Neuronal stem cell (in vitro differentiated cells): Measurements from ENCODE around the gene EPAS1.

Experiments used
- DNase-seq: peaks from one replicate; pipeline ENCODE4 v3.0.0-alpha.2; 2013; ENCODE audit warnings: low spot score
- H2AFZ ChIP-seq: one replicate; pipeline ENCODE4 v1.6.1; 2013; ENCODE audit warnings: mild to moderate bottlenecking, low read length, inconsistent platforms
- H2AK5ac ChIP-seq: 2 replicates; pipeline ENCODE4 v1.6.1; 2013; ENCODE audit warnings: low read depth, mild to moderate bottlenecking, inconsistent platforms, low read length, moderate library complexity, mixed read lengths
- H2BK120ac ChIP-seq: 2 replicates; pipeline ENCODE4 v1.6.1; 2013; ENCODE audit warnings: low read depth, mild to moderate bottlenecking, inconsistent platforms, low read length, moderate library complexity, mixed read lengths
- H2BK12ac ChIP-seq: one replicate; pipeline ENCODE4 v1.6.1; 2013; ENCODE audit warnings: low read length, inconsistent platforms
- H2BK15ac ChIP-seq: 2 replicates; pipeline ENCODE4 v1.6.1; 2013; ENCODE audit warnings: mild to moderate bottlenecking, low read length, inconsistent platforms, mixed read lengths
- H2BK5ac ChIP-seq: one replicate; pipeline ENCODE4 v1.6.1; 2013; ENCODE audit warnings: inconsistent platforms, mild to moderate bottlenecking, low read length, moderate library complexity
- H3K14ac ChIP-seq: one replicate; pipeline ENCODE4 v1.6.1; 2013; ENCODE audit warnings: low read length, inconsistent platforms
- H3K18ac ChIP-seq: 2 replicates; pipeline ENCODE4 v1.6.1; 2013; ENCODE audit warnings: low read length, inconsistent platforms
- H3K23ac ChIP-seq: 2 replicates; pipeline ENCODE4 v1.6.1; 2013; ENCODE audit warnings: low read depth, mild to moderate bottlenecking, mixed read lengths, low read length, inconsistent platforms; ENCODE audit not compliant: poor library complexity
- H3K27ac ChIP-seq: replicated peaks from 3 replicates; pipeline ENCODE4 v1.5.1; 2013; ENCODE audit warnings: low read length, inconsistent platforms
- H3K27me3 ChIP-seq, 3 experiments: 2 replicates each; pipeline ENCODE4 v1.6.1; 2013; ENCODE audit warnings: low read length in 3 of 3, mild to moderate bottlenecking in 2 of 3, inconsistent platforms in 1 of 3, low read depth in 1 of 3, mixed read lengths in 1 of 3, moderate library complexity in 1 of 3; ENCODE audit not compliant: control insufficient read depth in 3 of 3, insufficient read depth in 3 of 3
- H3K36me3 ChIP-seq, 2 donors: replicated peaks in 1 of 2; 2 replicates each; pipeline ENCODE4 v1.6.1; 2013; ENCODE audit warnings: low read length in 2 of 2; ENCODE audit not compliant: control insufficient read depth in 2 of 2, insufficient read depth in 2 of 2
- H3K4ac ChIP-seq: 2 replicates; pipeline ENCODE4 v1.6.1; 2013; ENCODE audit warnings: inconsistent platforms, mild to moderate bottlenecking, low read length, moderate library complexity
- H3K4me1 ChIP-seq, 2 donors: 1 replicate in 1 of 2; 2 replicates in 1 of 2; pipeline ENCODE4 v1.6.1; 2013; ENCODE audit warnings: low read length in 2 of 2, low read depth in 1 of 2; ENCODE audit not compliant: control insufficient read depth in 2 of 2, insufficient read depth in 1 of 2
- H3K4me2 ChIP-seq: one replicate; pipeline ENCODE4 v1.6.1; 2013; ENCODE audit warnings: mild to moderate bottlenecking, low read length, inconsistent platforms; ENCODE audit not compliant: insufficient read depth, poor library complexity, severe bottlenecking
- H3K4me3 ChIP-seq, 2 donors: 2 replicates each; pipeline ENCODE4 v1.5.1; 2013; ENCODE audit warnings: low read length in 2 of 2, mild to moderate bottlenecking in 2 of 2, inconsistent platforms in 1 of 2, moderate library complexity in 1 of 2
- H3K79me1 ChIP-seq: one replicate; pipeline ENCODE4 v1.6.1; 2013; ENCODE audit warnings: low read depth, mild to moderate bottlenecking, inconsistent platforms, low read length, moderate library complexity
- H3K9ac ChIP-seq: one replicate; pipeline ENCODE4 v1.6.1; 2013; ENCODE audit warnings: mild to moderate bottlenecking, low read depth, low read length, inconsistent platforms; ENCODE audit not compliant: poor library complexity
- H3K9me3 ChIP-seq, 2 donors: replicated peaks in 1 of 2; 2 replicates each; pipeline versions ENCODE3 to v1.6.1; 2013; ENCODE audit warnings: low read length in 2 of 2, mild to moderate bottlenecking in 2 of 2, inconsistent platforms in 1 of 2, low read depth in 1 of 2, mixed read lengths in 1 of 2, moderate library complexity in 1 of 2; ENCODE audit not compliant: control insufficient read depth in 2 of 2, insufficient read depth in 1 of 2
- H4K8ac ChIP-seq: one replicate; pipeline ENCODE4 v1.6.1; 2013; ENCODE audit warnings: low read depth, mild to moderate bottlenecking, inconsistent platforms, low read length, moderate library complexity
- H4K91ac ChIP-seq: one replicate; pipeline ENCODE4 v1.6.1; 2013; ENCODE audit warnings: low read length, low read depth, mild to moderate bottlenecking, inconsistent platforms; ENCODE audit not compliant: poor library complexity
- WGBS, 2 donors: extraction: QIAGEN DNeasy Blood & Tissue Kit; methylation state at CpG; one replicate each; pipeline ENCODE4 v1.1.7; 2013; ENCODE audit warnings: missing lambda C conversion rate in 2 of 2, mixed read lengths in 1 of 2; ENCODE audit not compliant: insufficient read length in 2 of 2, insufficient replicate concordance in 1 of 2; ENCODE audit errors: extremely low coverage in 2 of 2; 5-methylcytosine and 5-hydroxymethylcytosine counted together

The EPAS1 gene

DNA sequence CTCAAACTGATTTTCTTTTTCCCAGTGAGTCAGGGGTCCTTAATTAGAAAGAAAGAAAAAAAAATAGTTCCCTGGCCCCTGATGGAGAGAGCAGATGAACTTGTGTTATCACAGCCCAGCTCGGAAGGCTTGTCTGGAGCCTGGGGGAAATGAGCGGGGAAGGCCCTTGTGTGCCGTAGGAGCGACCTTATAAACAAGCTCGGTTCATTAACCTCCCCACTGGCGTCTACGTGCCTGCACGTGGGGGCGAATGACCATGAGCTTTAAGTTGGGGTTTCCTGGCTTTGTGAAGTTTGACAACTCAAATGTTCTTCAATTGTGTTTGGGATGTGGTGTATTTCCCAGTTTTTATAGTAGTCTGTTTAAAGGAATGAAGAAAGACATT lies 69.5 kb downstream of the EPAS1 start:
- no peak overlapping the region for H2BK120ac ChIP-seq
- H3K14ac ChIP-seq = no peak overlapping the region
- H3K4me2 ChIP-seq = no peak overlapping the region
- no peak overlapping the region for H2AFZ ChIP-seq
- H3K79me1 ChIP-seq = no peaks in the 10 kb centered on the region
- H3K9ac ChIP-seq = no peak overlapping the region
- no peak overlapping the region for H2BK12ac ChIP-seq
- no peaks in the 10 kb centered on the region for H3K27me3 ChIP-seq
- H2BK5ac ChIP-seq = no peak overlapping the region
- WGBS, 2 donors = no CpG with 5 or more reads among the region's 9 CpGs
- H3K4me3 ChIP-seq = no peak overlapping the region
- H4K91ac ChIP-seq = no peak overlapping the region
- H3K4me1 ChIP-seq = no peaks in the 10 kb centered on the region
- no peak for DNase-seq
- no peak overlapping the region for H3K23ac ChIP-seq
- no peak overlapping the region for H2BK15ac ChIP-seq
- H3K9me3 ChIP-seq = peaks cover 0 to 7% of the 10 kb centered on the region in 2 donors
- H3K27ac ChIP-seq = no peak overlapping the region
- no peak overlapping the region for H4K8ac ChIP-seq
- H2AK5ac ChIP-seq = no peak overlapping the region
- H3K36me3 ChIP-seq = no peaks in the 10 kb centered on the region
- no peak overlapping the region for H3K4ac ChIP-seq
- no peak overlapping the region for H3K18ac ChIP-seq

DNA sequence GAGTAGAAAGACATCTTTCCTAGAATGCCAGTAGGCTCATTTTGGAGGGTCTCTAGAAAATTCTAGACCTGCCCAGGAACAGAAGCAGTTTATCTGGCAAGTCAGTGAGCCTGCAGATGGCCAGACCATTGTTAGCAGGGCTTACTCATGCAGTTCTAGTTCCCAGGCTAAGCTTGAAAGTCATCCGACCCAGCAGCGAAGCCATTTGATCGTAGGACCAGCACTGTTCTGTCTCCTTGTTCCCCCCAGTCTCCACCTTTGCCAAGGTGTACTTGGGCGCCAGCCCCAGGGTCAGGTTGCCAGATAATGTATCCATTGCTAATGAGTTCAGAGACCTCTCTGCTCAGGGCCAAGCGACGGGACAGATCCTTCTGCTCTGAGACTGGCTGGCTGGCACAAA lies 70.1 kb downstream of the EPAS1 start:
- Histone ChIP-seq H2BK5ac (no peak overlapping the region), H3K9me3 (peaks cover 0 to 7% of the 10 kb centered on the region in 2 donors), H3K23ac (no peak overlapping the region), H2BK15ac (no peak overlapping the region), H3K14ac (no peak overlapping the region), H3K4me3 (no peak overlapping the region), H3K4me1 (no peaks in the 10 kb centered on the region), H3K27ac (no peak overlapping the region), H4K91ac (no peak overlapping the region), H3K79me1 (no peaks in the 10 kb centered on the region), H2AK5ac (no peak overlapping the region), H3K4ac (no peak overlapping the region), H3K36me3 (no peaks in the 10 kb centered on the region), H2AFZ (no peak overlapping the region), H3K18ac (peak overlapping the region; percentile 22), H3K9ac (no peak overlapping the region), H3K4me2 (no peak overlapping the region), H2BK120ac (no peak overlapping the region), H4K8ac (no peak overlapping the region), H3K27me3 (no peaks in the 10 kb centered on the region), H2BK12ac (no peak overlapping the region)
- DNase-seq = no peak
- WGBS, 2 donors = no CpG with 5 or more reads among the region's 6 CpGs

GRCh38 chr2:46368401-46368800 lies 71.2 kb downstream of the EPAS1 start:
- H3K79me1 ChIP-seq = no peaks in the 10 kb centered on the region
- no peak overlapping the region for H3K4ac ChIP-seq
- no peak overlapping the region for H3K27ac ChIP-seq
- peaks cover 0 to 5% of the 10 kb centered on the region in 2 donors for H3K9me3 ChIP-seq
- H3K18ac ChIP-seq = no peak overlapping the region
- no peak overlapping the region for H2AFZ ChIP-seq
- no peak overlapping the region for H2AK5ac ChIP-seq
- no peak for DNase-seq
- H2BK12ac ChIP-seq = no peak overlapping the region
- no peaks in the 10 kb centered on the region for H3K36me3 ChIP-seq
- no peak overlapping the region for H3K4me3 ChIP-seq
- H3K9ac ChIP-seq = no peak overlapping the region
- no peak overlapping the region for H4K91ac ChIP-seq
- WGBS, 2 donors = no CpG with 5 or more reads among the region's 2 CpGs
- no peak overlapping the region for H2BK15ac ChIP-seq
- no peaks in the 10 kb centered on the region for H3K27me3 ChIP-seq
- no peak overlapping the region for H2BK5ac ChIP-seq
- H4K8ac ChIP-seq = no peak overlapping the region
- no peak overlapping the region for H3K4me2 ChIP-seq
- H3K14ac ChIP-seq = no peak overlapping the region
- no peak overlapping the region for H2BK120ac ChIP-seq
- no peak overlapping the region for H3K23ac ChIP-seq
- no peaks in the 10 kb centered on the region for H3K4me1 ChIP-seq

DNA sequence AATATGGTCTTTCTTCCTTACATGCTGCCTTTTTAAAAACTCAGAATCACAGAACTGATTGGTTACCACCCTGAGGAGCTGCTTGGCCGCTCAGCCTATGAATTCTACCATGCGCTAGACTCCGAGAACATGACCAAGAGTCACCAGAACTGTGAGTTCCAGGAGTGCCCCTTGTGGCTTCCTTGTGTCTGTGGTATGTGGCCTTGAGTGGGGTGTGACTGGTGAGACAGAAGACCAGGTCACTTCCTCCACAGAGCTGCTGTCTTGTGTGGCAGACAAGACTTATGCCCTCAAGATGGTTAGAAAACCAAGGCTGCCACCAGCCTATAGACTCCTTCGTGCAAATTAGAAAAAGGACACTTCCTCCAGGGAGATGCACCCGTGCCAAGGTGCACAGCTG lies 72.6 kb downstream of the EPAS1 start:
- Histone ChIP-seq H3K4me2 (no peak overlapping the region), H2BK120ac (no peak overlapping the region), H2AK5ac (no peak overlapping the region), H3K79me1 (no peaks in the 10 kb centered on the region), H2BK12ac (no peak overlapping the region), H3K4me3 (no peak overlapping the region), H3K9ac (no peak overlapping the region), H2AFZ (no peak overlapping the region), H2BK15ac (no peak overlapping the region), H3K18ac (no peak overlapping the region), H3K4me1 (no peaks in the 10 kb centered on the region), H3K4ac (no peak overlapping the region), H3K23ac (no peak overlapping the region), H4K91ac (no peak overlapping the region), H4K8ac (no peak overlapping the region), H3K27ac (no peak overlapping the region), H3K9me3 (no peaks in the 10 kb centered on the region), H3K36me3 (no peaks in the 10 kb centered on the region), H3K27me3 (no peaks in the 10 kb centered on the region), H2BK5ac (no peak overlapping the region), H3K14ac (no peak overlapping the region)
- no peak for DNase-seq
- WGBS, 2 donors = no CpG with 5 or more reads among the region's 5 CpGs
